DOHH2 (cell line): ENCODE results near the gene RPS4Y1.

Source experiments
- H3F3A ChIP-seq: fragments of 200-600 bp; sonication (generic), shearing (Covaris generic); 2 replicates; pipeline ENCODE4 v1.6.0; 2016; ENCODE audit warnings: antibody characterized with exemption, mild to moderate bottlenecking; ENCODE audit not compliant: control insufficient read depth, insufficient read depth
- H3K27ac ChIP-seq: fragments of 200-600 bp; sonication (generic); 2 replicates; pipeline ENCODE4 v1.5.1; 2014; ENCODE audit warnings: low read depth, mild to moderate bottlenecking, low read length, moderate library complexity
- H3K27me3 ChIP-seq: fragments of 200-600 bp; sonication (generic); 2 replicates; pipeline ENCODE4 v1.6.1; 2014; ENCODE audit warnings: mild to moderate bottlenecking, low read length, mixed read lengths; ENCODE audit not compliant: control insufficient read depth
- H3K36me3 ChIP-seq: fragments of 200-600 bp; sonication (generic); 2 replicates; pipeline ENCODE4 v1.6.1; 2014; ENCODE audit warnings: mild to moderate bottlenecking, low read length, moderate library complexity, mixed read lengths; ENCODE audit not compliant: control insufficient read depth
- H3K4me1 ChIP-seq: fragments of 200-600 bp; sonication (generic); 2 replicates; pipeline ENCODE4 v1.6.1; 2014; ENCODE audit warnings: mild to moderate bottlenecking, low read length, mixed read lengths; ENCODE audit not compliant: control insufficient read depth
- H3K4me2 ChIP-seq: fragments of 200-600 bp; sonication (generic); 2 replicates; pipeline ENCODE4 v1.6.0; 2014; ENCODE audit warnings: mild to moderate bottlenecking, low read length, moderate library complexity
- H3K4me3 ChIP-seq: fragments of 200-600 bp; sonication (generic); 2 replicates; pipeline ENCODE4 v1.5.1; 2014; ENCODE audit warnings: mild to moderate bottlenecking, low read length, mixed read lengths
- H3K79me2 ChIP-seq: fragments of 200-600 bp; sonication (generic); 2 replicates; pipeline ENCODE4 v1.6.1; 2014; ENCODE audit warnings: mild to moderate bottlenecking, low read length, mixed read lengths; ENCODE audit not compliant: control insufficient read depth
- H3K9me2 ChIP-seq: fragments of 200-600 bp; sonication (generic); replicated peaks from 2 replicates; pipeline ENCODE4 v1.6.1; 2014; ENCODE audit warnings: mild to moderate bottlenecking, low read length, mixed read lengths; ENCODE audit not compliant: control insufficient read depth
- H3K9me3 ChIP-seq: fragments of 200-600 bp; sonication (generic); 2 replicates; pipeline ENCODE4 v1.6.1; 2014; ENCODE audit warnings: antibody characterized with exemption, low read length, mixed read lengths; ENCODE audit not compliant: control insufficient read depth, insufficient read depth
- H4K20me1 ChIP-seq: fragments of 200-600 bp; sonication (generic); 2 replicates; pipeline ENCODE4 v1.6.0; 2014; ENCODE audit warnings: low read depth, mild to moderate bottlenecking, antibody characterized with exemption, low read length, moderate library complexity; ENCODE audit not compliant: control insufficient read depth, insufficient read depth
- CTCF ChIP-seq: fragments of 200-600 bp; sonication (generic); IDR thresholded peaks from one replicate; pipeline ENCODE4 v1.5.1; 2014; ENCODE audit warnings: antibody characterized with exemption, mild to moderate bottlenecking, low read depth, low read length; ENCODE audit not compliant: poor library complexity, severe bottlenecking
- EZH2phosphoT487 ChIP-seq: fragments of 200-600 bp; sonication (generic); IDR thresholded peaks from 2 replicates; pipeline ENCODE4 v1.6.1; 2017; ENCODE audit warnings: borderline replicate concordance, mild to moderate bottlenecking, antibody characterized with exemption, low read length, moderate library complexity, mixed read lengths

The RPS4Y1 gene

GRCh38 chrY:2854145-2854774, 12.9 kb downstream of the RPS4Y1 start:
- Histone ChIP-seq H3K36me3 (peaks cover 93% of the 10 kb centered on the region), H3K4me3 (no peak overlapping the region)

GRCh38 chrY:2857068-2857467, 15.7 kb downstream of the RPS4Y1 start:
- Histone ChIP-seq H4K20me1 (no peaks in the 10 kb centered on the region), H3K9me2 (no peaks in the 10 kb centered on the region), H3K79me2 (peaks cover 99% of the 10 kb centered on the region), H3K27me3 (no peaks in the 10 kb centered on the region), H3K4me3 (no peak overlapping the region), H3K4me2 (no peak overlapping the region), H3K27ac (no peak overlapping the region), H3F3A (no peaks in the 10 kb centered on the region), H3K36me3 (peaks cover 95% of the 10 kb centered on the region), H3K9me3 (no peaks in the 10 kb centered on the region), H3K4me1 (no peaks in the 10 kb centered on the region)
- TF ChIP-seq EZH2phosphoT487 (no peak), CTCF (no peak)

More at GRCh38 chrY:2854145-2854774, 12.9 kb downstream of the RPS4Y1 start:
- Histone ChIP-seq H3K27me3 (no peaks in the 10 kb centered on the region), H3K27ac (no peak overlapping the region), H3F3A (no peaks in the 10 kb centered on the region), H3K4me1 (no peaks in the 10 kb centered on the region), H3K79me2 (peaks cover 96% of the 10 kb centered on the region), H3K9me2 (no peaks in the 10 kb centered on the region), H4K20me1 (peaks cover 3% of the 10 kb centered on the region; the same call in 1 of the 2 replicates), H3K9me3 (no peaks in the 10 kb centered on the region), H3K4me2 (no peak overlapping the region)
- no peak for TF ChIP-seq CTCF
- TF ChIP-seq EZH2phosphoT487: no peak

- peaks cover 95% of the 10 kb centered on the region for H3K36me3 ChIP-seq
- no peak overlapping the region for H3K4me2 ChIP-seq
- no peak overlapping the region for H3K27ac ChIP-seq
- no peaks in the 10 kb centered on the region for H3K4me1 ChIP-seq
- no peaks in the 10 kb centered on the region for H3K9me3 ChIP-seq
- H3K79me2 ChIP-seq: peaks cover 99% of the 10 kb centered on the region
- no peaks in the 10 kb centered on the region for H3F3A ChIP-seq
- no peaks in the 10 kb centered on the region for H4K20me1 ChIP-seq
- no peaks in the 10 kb centered on the region for H3K27me3 ChIP-seq
- H3K4me3 ChIP-seq: no peak overlapping the region
- no peaks in the 10 kb centered on the region for H3K9me2 ChIP-seq
- TF ChIP-seq EZH2phosphoT487 (no peak), CTCF (no peak)
Observed at GRCh38 chrY:2857686-2858085, 16.3 kb downstream of the RPS4Y1 start.

- H3K9me3 ChIP-seq: no peaks in the 10 kb centered on the region
- H4K20me1 ChIP-seq: no peaks in the 10 kb centered on the region
- no peaks in the 10 kb centered on the region for H3F3A ChIP-seq
- H3K79me2 ChIP-seq: peaks cover 91% of the 10 kb centered on the region
- TF ChIP-seq EZH2phosphoT487 (no peak), CTCF (no peak)
- no peak overlapping the region for H3K27ac ChIP-seq
- no peaks in the 10 kb centered on the region for H3K9me2 ChIP-seq
- no peak overlapping the region for H3K4me3 ChIP-seq
- no peaks in the 10 kb centered on the region for H3K4me1 ChIP-seq
- H3K36me3 ChIP-seq: peaks cover 95% of the 10 kb centered on the region
- no peak overlapping the region for H3K4me2 ChIP-seq
- H3K27me3 ChIP-seq: no peaks in the 10 kb centered on the region
Observed at GRCh38 chrY:2859782-2860181, 18.4 kb downstream of the RPS4Y1 start.
